KOPT-K1 (cell line): ENCODE results near the gene CCDC6.
A peak's percentile ranks its signal among the peaks of the same experiment; 100 is the strongest.

Source experiments
- H3K27ac ChIP-seq: fragments of 200-600 bp; sonication (generic); 2 replicates; pipeline ENCODE4 v1.5.1; 2016; ENCODE audit warnings: antibody characterized with exemption, mild to moderate bottlenecking, low read depth, low read length; ENCODE audit not compliant: poor library complexity, severe bottlenecking
- H3K36me3 ChIP-seq: fragments of 200-600 bp; sonication (generic); 2 replicates; pipeline ENCODE4 v1.5.1; 2017; ENCODE audit warnings: antibody characterized with exemption, mild to moderate bottlenecking, low read length, moderate library complexity; ENCODE audit not compliant: insufficient read depth
- H3K9me3 ChIP-seq: fragments of 200-600 bp; sonication (generic); 2 replicates; pipeline ENCODE4 v1.5.1; 2017; ENCODE audit warnings: antibody characterized with exemption, low read length, mild to moderate bottlenecking; ENCODE audit not compliant: insufficient read depth, poor library complexity, severe bottlenecking

The CCDC6 gene

DNA sequence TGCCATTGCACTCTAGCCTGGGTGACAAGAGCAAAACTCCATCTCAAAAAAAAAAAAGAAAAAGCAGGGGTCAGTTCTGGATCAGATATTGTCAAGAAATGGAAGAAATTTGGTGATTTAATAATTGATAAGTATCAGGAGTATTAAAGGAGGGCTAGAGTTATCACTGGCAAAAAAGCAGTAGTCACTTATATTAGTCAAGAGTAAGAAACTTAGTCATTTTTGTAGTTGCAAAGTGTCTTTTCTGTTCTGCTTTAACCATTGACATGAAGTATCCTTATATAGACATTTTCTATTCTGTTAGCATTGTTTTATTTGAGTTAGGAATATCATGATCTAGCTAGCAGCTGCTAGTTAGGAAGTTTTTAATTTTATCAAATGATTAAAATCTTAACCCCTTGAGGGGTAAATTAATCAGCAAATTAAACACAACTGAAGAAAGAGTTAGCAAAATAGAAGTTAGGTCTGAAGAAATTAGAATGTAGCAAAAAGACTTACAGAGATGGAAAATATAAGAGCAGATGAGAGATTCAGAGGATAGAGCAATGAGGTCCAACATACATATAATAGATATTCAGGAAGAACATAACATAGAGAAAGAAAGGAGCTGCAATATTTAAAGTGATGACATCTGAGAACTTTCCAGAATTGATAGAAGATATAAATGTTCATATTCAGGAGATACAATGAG, 7.3 kb upstream of the CCDC6 start:
- H3K9me3 ChIP-seq: peaks cover 15% of the 10 kb centered on the region

DNA sequence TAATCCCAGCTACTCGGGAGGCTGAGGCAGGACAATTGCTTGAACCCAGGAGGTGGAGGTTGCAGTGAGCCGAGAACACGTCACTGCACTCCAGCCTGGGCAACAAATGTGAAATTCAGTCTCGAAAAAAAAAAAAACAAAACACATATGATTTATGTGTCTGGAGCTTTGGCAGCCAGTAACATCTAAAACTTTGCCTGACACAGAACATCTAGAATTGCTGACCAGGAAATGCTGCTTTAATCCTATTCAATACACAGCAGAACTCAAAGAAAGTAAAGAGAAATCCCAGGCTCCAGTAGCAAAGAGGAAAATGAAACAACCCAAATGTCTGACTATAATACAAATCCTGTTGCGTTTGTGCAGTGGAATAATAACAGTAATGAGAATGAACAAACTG, 4.5 kb upstream of the CCDC6 start:
- no peak overlapping the region for H3K27ac ChIP-seq
- peaks cover 15% of the 10 kb centered on the region for H3K9me3 ChIP-seq
- H3K36me3 ChIP-seq: no peaks in the 10 kb centered on the region

More for the DNA sequence above, 7.3 kb upstream of the CCDC6 start:
- Histone ChIP-seq H3K27ac (no peak overlapping the region), H3K36me3 (no peaks in the 10 kb centered on the region)

DNA sequence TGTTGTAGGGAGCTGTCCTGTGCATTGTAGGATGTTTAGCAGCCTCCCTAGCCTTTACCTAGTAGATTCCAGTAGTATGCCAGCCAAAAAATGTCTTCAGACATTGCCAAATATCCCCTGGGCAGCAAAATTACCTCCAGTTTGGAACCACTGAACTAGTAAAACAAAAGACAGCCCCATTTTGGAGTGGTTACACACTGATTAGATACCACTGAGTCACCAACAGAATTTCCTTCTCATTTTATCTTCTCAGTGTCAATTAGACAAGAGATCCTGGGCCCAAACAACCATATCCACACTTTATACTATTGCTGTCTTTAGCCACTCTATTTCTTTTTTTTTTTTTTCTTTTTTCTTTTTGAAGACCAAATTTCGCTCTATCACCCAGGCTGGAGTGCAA, 3.5 kb upstream of the CCDC6 start:
- no peak overlapping the region for H3K27ac ChIP-seq
- H3K9me3 ChIP-seq: peaks cover 14% of the 10 kb centered on the region
- no peaks in the 10 kb centered on the region for H3K36me3 ChIP-seq

DNA sequence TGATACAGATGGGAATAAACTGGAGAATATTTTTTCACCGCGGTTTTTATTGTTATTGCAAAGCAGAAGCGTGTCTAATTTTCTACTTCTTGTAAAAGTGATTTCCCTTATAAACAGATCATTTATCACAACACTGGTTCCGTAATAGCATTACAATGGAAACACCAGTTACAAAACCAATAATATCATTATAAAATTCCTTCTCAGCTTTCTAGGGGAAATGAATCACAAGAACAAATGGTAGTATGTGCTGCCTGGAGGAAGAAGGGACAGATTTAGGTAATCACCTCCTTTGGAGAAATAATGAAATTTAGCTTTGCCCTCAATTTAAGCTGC, 2.4 kb upstream of the CCDC6 start:
- H3K27ac ChIP-seq: peak overlapping the region; percentile 74
- no peaks in the 10 kb centered on the region for H3K36me3 ChIP-seq

DNA sequence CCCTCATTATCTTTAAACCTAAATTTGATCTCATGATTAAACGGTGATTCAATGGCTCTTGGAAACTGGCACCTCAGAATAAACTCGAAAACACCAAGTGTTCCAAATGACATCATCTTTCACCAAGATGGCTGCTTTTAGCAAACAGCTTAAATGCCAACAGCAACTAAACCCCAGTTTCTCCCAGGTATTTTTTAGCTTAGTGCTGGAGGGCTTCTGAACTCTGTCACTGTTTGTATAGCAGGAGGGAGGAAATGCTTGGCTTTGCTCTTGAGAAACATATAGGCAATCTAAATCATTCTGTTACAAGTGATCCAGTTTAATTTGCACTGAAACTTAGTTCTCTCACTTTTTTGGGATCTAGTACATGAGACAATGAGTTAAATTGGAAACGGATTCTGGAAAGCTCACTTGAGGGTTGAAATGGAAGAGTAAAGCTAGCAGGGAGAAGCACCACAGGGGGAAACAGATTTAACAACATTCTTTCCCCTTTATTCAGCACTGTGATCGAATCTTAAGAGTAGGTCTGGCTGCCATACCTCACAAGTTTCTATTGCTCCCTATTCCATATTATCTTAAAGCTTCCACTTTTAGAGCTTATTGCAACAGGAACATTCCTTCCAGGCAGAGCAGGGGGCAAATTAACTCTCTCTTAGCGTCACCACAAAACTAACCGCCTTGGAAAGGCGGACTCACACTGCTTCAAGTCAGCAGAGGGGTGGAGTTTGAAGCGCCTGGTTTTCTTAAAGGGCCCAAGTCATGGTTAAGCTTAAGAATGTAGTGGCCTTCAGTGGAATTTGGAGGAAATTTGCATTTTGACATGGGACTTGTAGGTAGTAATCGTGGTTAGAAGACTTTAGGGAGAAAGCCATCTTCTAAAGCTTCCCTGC, 1.8 kb upstream of the CCDC6 start:
- Histone ChIP-seq H3K9me3 (no peaks in the 10 kb centered on the region), H3K27ac (peak overlapping the region; percentile 74), H3K36me3 (no peaks in the 10 kb centered on the region)

More for the DNA sequence above, 2.4 kb upstream of the CCDC6 start:
- H3K9me3 ChIP-seq: peaks cover 4% of the 10 kb centered on the region

DNA sequence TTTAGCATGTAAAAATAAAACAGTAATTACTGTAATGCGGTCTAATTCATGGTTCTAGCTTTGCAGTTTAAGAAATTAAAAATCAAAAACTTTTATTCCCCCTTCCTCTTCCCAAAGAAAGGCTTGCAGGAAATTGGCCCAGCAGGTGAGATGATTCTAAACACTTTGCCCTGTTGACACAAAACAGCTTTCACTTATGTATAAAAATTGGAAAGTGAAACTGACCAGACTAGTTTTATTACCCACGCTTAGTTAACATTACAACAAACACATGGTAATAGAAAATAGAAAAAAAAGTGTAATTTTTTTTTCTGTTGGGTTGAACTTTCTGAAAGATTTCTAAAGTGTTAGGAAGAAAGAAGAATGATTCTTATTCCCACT, 1.2 kb upstream of the CCDC6 start:
- no peaks in the 10 kb centered on the region for H3K36me3 ChIP-seq
- H3K27ac ChIP-seq: peak overlapping the region; percentile 74

DNA sequence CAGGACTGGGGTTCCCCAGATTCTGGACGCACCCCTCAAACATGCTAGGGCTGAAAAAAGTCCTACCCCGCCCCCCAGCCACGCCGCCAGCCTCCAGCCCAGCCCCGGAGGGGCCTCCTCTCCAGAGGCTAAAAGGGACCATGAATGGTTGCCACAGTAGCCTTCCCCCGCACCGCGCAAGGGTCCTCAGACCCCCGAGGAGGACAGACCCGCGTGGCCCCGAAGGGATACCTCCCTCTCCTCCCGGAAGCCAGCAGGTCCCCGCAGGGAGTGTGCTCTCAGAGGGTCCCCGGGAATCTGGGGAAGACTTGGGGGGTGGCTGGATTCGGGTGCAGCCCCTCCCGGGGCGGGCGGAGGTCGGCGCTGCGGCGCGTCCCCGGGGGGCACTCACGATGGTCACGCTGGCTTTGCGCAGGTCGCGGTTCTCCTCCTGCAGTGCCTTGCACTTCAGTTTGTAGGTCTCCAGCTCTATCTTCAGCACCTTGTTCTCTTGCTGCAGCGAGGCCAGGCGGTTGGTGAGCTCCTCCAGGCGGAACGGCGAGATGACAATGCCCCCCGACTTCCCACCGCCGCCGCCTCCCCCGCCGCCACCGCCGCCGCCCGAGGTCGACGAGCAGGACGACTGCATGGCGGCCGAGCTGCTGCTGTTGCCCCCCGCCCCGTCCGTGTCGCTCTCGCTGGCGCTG, 482 bp downstream of the CCDC6 start:
- peak overlapping the region; percentile 74 for H3K27ac ChIP-seq
- H3K36me3 ChIP-seq: no peaks in the 10 kb centered on the region
- no peaks in the 10 kb centered on the region for H3K9me3 ChIP-seq

More for the DNA sequence above, 1.2 kb upstream of the CCDC6 start:
- no peaks in the 10 kb centered on the region for H3K9me3 ChIP-seq

DNA sequence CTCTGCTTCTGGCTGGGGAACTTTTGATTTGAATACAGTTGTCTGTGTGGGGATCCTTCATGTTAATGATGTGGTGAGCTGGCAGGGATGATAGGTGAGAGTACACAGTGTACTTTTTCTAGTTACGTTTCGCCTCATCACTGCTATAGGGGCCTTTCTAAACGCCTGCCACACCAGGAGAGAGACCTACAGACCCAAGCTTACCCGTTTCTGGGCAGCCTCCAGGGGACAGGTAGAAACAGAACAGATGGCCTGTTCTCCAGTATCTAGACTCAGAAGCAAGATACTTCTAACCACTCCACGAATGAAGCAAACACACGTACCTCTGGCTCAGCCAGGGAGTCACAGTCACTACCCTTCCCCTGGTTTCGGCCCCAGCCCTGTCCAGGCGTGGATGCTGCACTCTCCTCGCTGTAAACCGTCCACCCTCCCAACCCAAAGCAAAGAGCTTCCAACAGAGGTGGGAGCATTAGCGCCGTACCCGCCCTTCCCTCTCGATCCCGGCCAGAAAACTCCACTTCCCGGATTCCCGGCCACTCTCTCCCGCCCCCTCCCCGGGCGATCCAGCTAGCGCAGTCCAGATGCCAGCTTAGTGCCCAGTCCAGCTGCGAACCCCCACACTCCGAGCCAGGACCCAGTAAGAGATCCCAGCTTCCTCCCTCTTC, 1.2 kb downstream of the CCDC6 start:
- Histone ChIP-seq H3K36me3 (peaks cover 4% of the 10 kb centered on the region; the same call in 1 of the 2 replicates), H3K9me3 (no peaks in the 10 kb centered on the region), H3K27ac (peak overlapping the region; percentile 74)

DNA sequence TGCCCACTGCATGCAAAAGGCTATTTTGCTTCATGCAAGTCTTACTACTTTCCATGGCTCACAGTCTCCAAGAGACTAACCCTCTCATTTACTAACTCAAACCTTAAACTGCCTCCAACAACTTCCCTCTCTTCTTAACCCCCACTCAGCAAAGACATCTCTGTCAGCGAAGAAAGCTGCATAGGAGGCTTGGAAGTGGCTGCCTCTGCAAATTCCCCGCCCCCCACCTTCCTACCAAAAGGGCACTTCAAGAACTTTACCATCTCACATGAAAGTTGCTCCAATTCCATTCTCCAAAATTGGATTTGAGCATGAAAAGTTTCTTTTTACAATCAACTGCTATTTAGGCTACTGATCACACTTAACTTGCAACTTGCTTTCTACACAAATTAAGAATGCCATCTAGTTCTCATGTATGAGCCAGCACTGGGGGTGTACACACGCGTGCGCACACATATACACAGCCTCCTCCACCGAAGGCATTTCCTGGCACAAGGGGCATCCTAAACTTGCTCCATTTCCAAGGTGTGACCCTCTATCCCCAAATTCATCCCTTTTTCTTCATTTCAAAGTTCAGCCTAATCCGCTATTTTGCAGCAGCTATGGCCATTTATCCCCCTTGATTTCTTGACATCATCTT, 1.8 kb downstream of the CCDC6 start:
- peak overlapping the region; percentile 74 for H3K27ac ChIP-seq
- peaks cover 8% of the 10 kb centered on the region; the same call in 1 of the 2 replicates for H3K36me3 ChIP-seq
- no peaks in the 10 kb centered on the region for H3K9me3 ChIP-seq

DNA sequence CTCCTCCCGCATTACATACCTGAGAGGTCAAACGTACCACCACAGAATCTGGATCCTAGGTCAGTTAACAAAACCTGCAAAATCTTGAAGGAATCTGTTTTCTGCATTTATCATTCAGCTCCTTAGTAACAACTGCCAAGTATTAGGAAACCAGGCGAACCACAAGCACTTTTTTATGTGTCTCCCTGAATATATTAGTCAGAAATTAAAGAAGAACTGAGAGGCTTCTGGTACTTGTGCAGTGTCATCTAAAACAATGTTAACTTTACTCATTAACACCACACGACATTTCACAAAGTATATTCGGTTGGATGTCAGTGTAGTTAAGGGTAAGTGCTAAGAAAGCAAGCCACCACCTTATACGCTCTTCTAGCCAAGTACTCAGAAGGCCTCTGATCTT, 2.5 kb downstream of the CCDC6 start:
- H3K27ac ChIP-seq: no peak overlapping the region
- peaks cover 8% of the 10 kb centered on the region; the same call in 1 of the 2 replicates for H3K36me3 ChIP-seq
- H3K9me3 ChIP-seq: no peaks in the 10 kb centered on the region

DNA sequence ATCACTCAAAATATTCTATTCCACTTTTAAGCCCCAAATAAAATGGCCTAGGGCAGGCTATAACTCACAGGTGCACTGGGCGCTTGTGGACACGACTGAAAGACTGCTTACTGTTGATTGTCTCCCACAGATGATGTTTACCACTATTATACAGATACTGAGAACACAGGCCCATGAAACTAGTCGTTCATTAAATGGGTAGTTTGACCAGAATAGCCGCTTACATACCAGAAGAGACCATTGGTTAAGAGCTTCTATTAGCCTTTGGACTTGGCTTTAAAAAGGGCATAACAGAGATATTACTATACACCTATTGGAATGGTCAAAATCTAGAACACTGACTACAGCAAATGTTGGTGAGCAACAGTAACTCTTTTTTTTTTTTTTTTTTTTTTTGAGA, 4.3 kb downstream of the CCDC6 start:
- H3K36me3 ChIP-seq: peaks cover 8% of the 10 kb centered on the region; the same call in 1 of the 2 replicates
- H3K9me3 ChIP-seq: no peaks in the 10 kb centered on the region
- no peak overlapping the region for H3K27ac ChIP-seq

DNA sequence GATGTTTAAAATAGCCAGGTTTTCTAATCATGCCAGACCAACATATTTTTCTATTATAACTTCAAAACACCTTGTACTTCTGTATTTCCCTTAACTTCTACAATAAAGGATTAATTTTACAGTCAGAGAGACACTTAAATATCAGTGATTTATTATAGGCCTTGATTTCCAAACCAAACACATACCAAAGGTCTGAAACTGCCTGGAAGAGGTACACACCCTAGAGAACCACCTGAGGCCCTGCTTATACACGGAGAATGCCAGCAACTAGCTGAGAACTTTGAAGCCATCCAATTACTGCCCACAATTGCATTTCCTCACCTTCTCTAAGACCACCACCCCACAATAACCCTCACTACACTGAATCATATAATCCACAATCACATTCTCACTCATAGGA, 4.9 kb downstream of the CCDC6 start:
- Histone ChIP-seq H3K27ac (no peak overlapping the region), H3K36me3 (peaks cover 8% of the 10 kb centered on the region; the same call in 1 of the 2 replicates), H3K9me3 (no peaks in the 10 kb centered on the region)

DNA sequence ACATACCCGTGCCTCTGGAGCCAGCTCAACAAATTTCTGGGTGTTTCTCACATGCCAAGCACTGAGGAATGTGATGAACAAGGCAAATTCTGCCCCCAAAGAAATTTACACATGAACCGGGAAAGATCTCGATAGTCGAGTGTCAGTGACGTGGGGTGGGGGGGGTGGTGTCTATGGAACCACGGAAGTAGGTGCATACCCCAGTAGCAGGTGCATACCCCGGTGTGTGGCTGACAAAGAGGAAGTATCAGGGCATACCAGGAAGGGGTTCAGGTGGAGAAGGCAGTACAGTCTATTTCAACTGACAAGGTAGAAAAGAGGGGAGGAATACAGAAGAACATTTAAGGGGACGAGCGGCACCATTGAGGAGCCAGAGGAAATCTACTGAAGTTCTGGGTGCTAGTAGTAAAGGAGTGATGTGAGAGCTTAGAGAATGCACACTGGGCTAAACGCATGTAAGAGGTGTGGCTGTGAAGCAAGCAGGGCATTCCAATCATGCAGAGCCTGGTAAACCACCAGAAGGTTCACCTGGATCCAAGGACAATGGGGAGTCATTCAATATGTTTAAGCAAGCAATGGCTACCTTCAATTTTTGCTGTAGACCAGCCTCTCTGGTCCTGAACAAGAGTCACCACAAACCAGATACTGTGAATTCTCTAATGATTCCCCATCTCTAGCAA, 6.2 kb downstream of the CCDC6 start:
- H3K27ac ChIP-seq: no peak overlapping the region
- H3K36me3 ChIP-seq: peaks cover 8% of the 10 kb centered on the region; the same call in 1 of the 2 replicates
- no peaks in the 10 kb centered on the region for H3K9me3 ChIP-seq
